Measurements from ENCODE around the gene NCAPD2. TPM values are rescaled to one million over a fixed set of nuclear protein-coding genes. Genes with fewer than 3 reads are reported as not detected.

NCAPD2 gene
- total and polyA plus RNA-seq, 2 donors (not counting 1 experiment from before 2014, with no cell fraction given): 19.9 to 42.1 TPM

DNA sequence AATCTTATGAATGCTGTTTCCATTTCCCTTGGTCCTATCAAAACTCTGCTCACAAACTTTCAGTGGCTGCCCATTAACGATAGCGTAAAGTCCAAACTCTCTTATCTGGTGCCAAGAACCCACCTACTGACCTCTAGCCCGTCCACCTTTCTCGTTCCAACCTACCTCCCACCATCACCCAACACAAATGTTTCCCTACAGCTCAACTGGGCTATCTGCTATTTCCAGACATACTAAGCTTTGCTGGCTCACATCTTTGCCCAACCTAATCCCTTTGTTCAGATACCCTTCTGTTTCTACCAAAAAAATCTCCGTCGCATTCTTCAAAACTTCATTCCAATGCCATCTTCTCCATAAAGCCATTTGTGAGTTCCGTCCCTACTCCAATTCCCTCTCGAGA is 81.7 kb downstream of the NCAPD2 start:
- no peak overlapping the region for H3K9ac ChIP-seq (ENCODE audit: low read length)
- ATAC-seq (ENCODE audit: low read depth) (no peak), DNase-seq (no peak)
- H3K27ac ChIP-seq (ENCODE audit: low read length in 2 of 2): no peak overlapping the region
- H3K27me3 ChIP-seq (replicated peaks in 1 of 4; ENCODE audit: control extremely low read depth in 1 of 4, control insufficient read depth in 3 of 4, insufficient read depth in 4 of 4, low read length in 3 of 4): no peaks in the 10 kb centered on the region
- H3K4me2 ChIP-seq (replicated peaks; ENCODE audit: low read depth, low read length, poor library complexity, severe bottlenecking): no peak overlapping the region
- no peak overlapping the region for H3K4me3 Mint-ChIP-seq
- no peaks in the 10 kb centered on the region for H3K9me3 Mint-ChIP-seq (ENCODE audit: insufficient read depth)
- ChIA-PET POLR2A (interaction anchor here (0.7 kb wide), 2 partner anchors 9 to 92 kb away, joined by 3 to 4 read pairs; no protein-coding TSS in a partner anchor), CTCF (no interaction called here)
- H3K4me1 Mint-ChIP-seq: no peaks in the 10 kb centered on the region
- intact Hi-C loops (cut with micrococcal nuclease): no loop called here
- no peak for TF ChIP-seq EZH2 (IDR thresholded peaks at IDR 0.05; ENCODE audit: borderline replicate concordance, insufficient read depth, low read depth, low read length, poor library complexity, severe bottlenecking)
- TF ChIP-seq, protein P1, sequence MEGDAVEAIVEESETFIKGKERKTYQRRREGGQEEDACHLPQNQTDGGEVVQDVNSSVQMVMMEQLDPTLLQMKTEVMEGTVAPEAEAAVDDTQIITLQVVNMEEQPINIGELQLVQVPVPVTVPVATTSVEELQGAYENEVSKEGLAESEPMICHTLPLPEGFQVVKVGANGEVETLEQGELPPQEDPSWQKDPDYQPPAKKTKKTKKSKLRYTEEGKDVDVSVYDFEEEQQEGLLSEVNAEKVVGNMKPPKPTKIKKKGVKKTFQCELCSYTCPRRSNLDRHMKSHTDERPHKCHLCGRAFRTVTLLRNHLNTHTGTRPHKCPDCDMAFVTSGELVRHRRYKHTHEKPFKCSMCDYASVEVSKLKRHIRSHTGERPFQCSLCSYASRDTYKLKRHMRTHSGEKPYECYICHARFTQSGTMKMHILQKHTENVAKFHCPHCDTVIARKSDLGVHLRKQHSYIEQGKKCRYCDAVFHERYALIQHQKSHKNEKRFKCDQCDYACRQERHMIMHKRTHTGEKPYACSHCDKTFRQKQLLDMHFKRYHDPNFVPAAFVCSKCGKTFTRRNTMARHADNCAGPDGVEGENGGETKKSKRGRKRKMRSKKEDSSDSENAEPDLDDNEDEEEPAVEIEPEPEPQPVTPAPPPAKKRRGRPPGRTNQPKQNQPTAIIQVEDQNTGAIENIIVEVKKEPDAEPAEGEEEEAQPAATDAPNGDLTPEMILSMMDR (IDR thresholded peaks at IDR 0.05): no peak
- WGBS (ENCODE audit: insufficient coverage): 99% methylated on average over 8 of the region's 8 CpGs
- peaks cover 5% of the 10 kb centered on the region for H4K20me1 ChIP-seq (ENCODE audit: control insufficient read depth, insufficient read depth, low read length, poor library complexity, severe bottlenecking)
- no peak overlapping the region for H3K4me3 ChIP-seq (ENCODE audit: control extremely low read depth in 1 of 5, extremely low read depth in 1 of 5, insufficient read depth in 1 of 5, low read depth in 2 of 5, low read length in 4 of 5)
- no peaks in the 10 kb centered on the region for H3K79me2 ChIP-seq (ENCODE audit: control insufficient read depth, insufficient read depth, low read length)
- H2AFZ ChIP-seq (ENCODE audit: insufficient read depth, low read depth, low read length, poor library complexity, severe bottlenecking): no peak overlapping the region
- no peaks in the 10 kb centered on the region for H3K4me1 ChIP-seq (ENCODE audit: control insufficient read depth in 2 of 2, insufficient read depth in 2 of 2, low read length in 2 of 2)
- peaks cover 10 to 77% of the 10 kb centered on the region in 2 experiments for H3K36me3 ChIP-seq (replicated peaks in 1 of 2; ENCODE audit: control extremely low read depth in 1 of 2, control insufficient read depth in 1 of 2, extremely low read depth in 1 of 2, insufficient read depth in 2 of 2, low read length in 1 of 2)
- H3K9me3 ChIP-seq (ENCODE audit: control extremely low read depth in 1 of 3, control insufficient read depth in 2 of 3, insufficient read depth in 1 of 3, low read length in 2 of 3): no peaks in the 10 kb centered on the region
- no peaks in the 10 kb centered on the region for H3K27me3 Mint-ChIP-seq
- no peak overlapping the region for H3K27ac Mint-ChIP-seq

Small RNA genes lying within 50 kb of the gene (small RNA-seq; reads per million reads assigned to genes)
- 102 reads per million, percentile 95 among the genes with 10 or more reads in this experiment for gene SCARNA11 (ENCODE audit: insufficient read length, low read depth, low replicate concordance)

Other genes with a start within 250 kb of the NCAPD2 start
- gene PLEKHG6, start 183.4 kb upstream of the NCAPD2 start, total RNA-seq: not detected in 2 replicates
- not detected in 2 replicates for gene PLEKHG6, start 183.4 kb upstream of the NCAPD2 start, polyA plus RNA-seq
- gene TNFRSF1A, start 152.0 kb upstream of the NCAPD2 start, total RNA-seq: 0.59 and 0.75 TPM in 2 replicates
- gene TNFRSF1A, start 152.0 kb upstream of the NCAPD2 start, polyA plus RNA-seq: 1.2 and 1.6 TPM in 2 replicates
- 0.20 TPM in 1 of 2 replicates, not detected in the other for gene SCNN1A, start 118.5 kb upstream of the NCAPD2 start, total RNA-seq
- not detected in 2 replicates for gene SCNN1A, start 118.5 kb upstream of the NCAPD2 start, polyA plus RNA-seq
- 1.2 TPM in 1 of 2 replicates, not detected in the other for gene LTBR, start 109.9 kb upstream of the NCAPD2 start, total RNA-seq
- 0.63 and 1.1 TPM in 2 replicates for gene LTBR, start 109.9 kb upstream of the NCAPD2 start, polyA plus RNA-seq
- gene CD27, start 49.1 kb upstream of the NCAPD2 start, total RNA-seq: 116 TPM in 2 replicates
- gene CD27, start 49.1 kb upstream of the NCAPD2 start, polyA plus RNA-seq: 34.0 and 102 TPM in 2 replicates
- 71.2 and 80.5 TPM in 2 replicates for gene TAPBPL, start 42.1 kb upstream of the NCAPD2 start, total RNA-seq
- gene TAPBPL, start 42.1 kb upstream of the NCAPD2 start, polyA plus RNA-seq: 73.3 and 103 TPM in 2 replicates
- gene VAMP1, start 23.4 kb upstream of the NCAPD2 start, total RNA-seq: 98.9 and 108 TPM in 2 replicates
- 62.4 and 94.6 TPM in 2 replicates for gene VAMP1, start 23.4 kb upstream of the NCAPD2 start, polyA plus RNA-seq
- 72.6 and 75.6 TPM in 2 replicates for gene MRPL51, start 840 bp upstream of the NCAPD2 start, total RNA-seq
- gene MRPL51, start 840 bp upstream of the NCAPD2 start, polyA plus RNA-seq: 18.6 and 19.0 TPM in 2 replicates
- gene GAPDH, start 40.4 kb downstream of the NCAPD2 start, total RNA-seq: 499 and 507 TPM in 2 replicates
- gene GAPDH, start 40.4 kb downstream of the NCAPD2 start, polyA plus RNA-seq: 487 and 951 TPM in 2 replicates
- gene IFFO1, start 61.9 kb downstream of the NCAPD2 start, total RNA-seq: 56.1 and 57.7 TPM in 2 replicates
- 67.8 and 79.0 TPM in 2 replicates for gene IFFO1, start 61.9 kb downstream of the NCAPD2 start, polyA plus RNA-seq
- gene NOP2, start 74.2 kb downstream of the NCAPD2 start, total RNA-seq: 65.4 and 70.4 TPM in 2 replicates
- gene NOP2, start 74.2 kb downstream of the NCAPD2 start, polyA plus RNA-seq: 73.4 and 134 TPM in 2 replicates
- gene CHD4, start 113.3 kb downstream of the NCAPD2 start, total RNA-seq: 287 and 327 TPM in 2 replicates
- gene CHD4, start 113.3 kb downstream of the NCAPD2 start, polyA plus RNA-seq: 101 and 181 TPM in 2 replicates
- gene LPAR5, start 141.9 kb downstream of the NCAPD2 start, total RNA-seq: 59.6 and 60.4 TPM in 2 replicates
- 13.6 and 29.0 TPM in 2 replicates for gene LPAR5, start 141.9 kb downstream of the NCAPD2 start, polyA plus RNA-seq
- gene ACRBP, start 153.3 kb downstream of the NCAPD2 start, total RNA-seq: 11.9 and 12.3 TPM in 2 replicates
- gene ACRBP, start 153.3 kb downstream of the NCAPD2 start, polyA plus RNA-seq: 10.7 and 12.2 TPM in 2 replicates
- gene ING4, start 169.0 kb downstream of the NCAPD2 start, total RNA-seq: 81.1 TPM in 2 replicates
- 87.7 and 110 TPM in 2 replicates for gene ING4, start 169.0 kb downstream of the NCAPD2 start, polyA plus RNA-seq
- gene ZNF384, start 195.3 kb downstream of the NCAPD2 start, total RNA-seq: 108 and 115 TPM in 2 replicates
- gene ZNF384, start 195.3 kb downstream of the NCAPD2 start, polyA plus RNA-seq: 64.8 and 83.4 TPM in 2 replicates
- 0.51 and 0.54 TPM in 2 replicates for gene PIANP, start 206.7 kb downstream of the NCAPD2 start, total RNA-seq
- 0.23 and 0.24 TPM in 2 replicates for gene PIANP, start 206.7 kb downstream of the NCAPD2 start, polyA plus RNA-seq
- 28.3 and 29.4 TPM in 2 replicates for gene COPS7A, start 229.9 kb downstream of the NCAPD2 start, total RNA-seq
- gene COPS7A, start 229.9 kb downstream of the NCAPD2 start, polyA plus RNA-seq: 42.3 and 46.0 TPM in 2 replicates

Measured in B cell (primary cell).